OCI-LY1 (cell line): ENCODE measurements around the gene CACNA1D.

Source experiments
- H2AFZ ChIP-seq: fragments of 200-600 bp; sonication (generic), shearing (Covaris generic); 2 replicates; pipeline ENCODE4 v1.6.0; 2014; ENCODE audit warnings: antibody characterized with exemption, mild to moderate bottlenecking, low read length
- H3F3A ChIP-seq: fragments of 200-600 bp; sonication (generic), shearing (Covaris generic); 2 replicates; pipeline ENCODE4 v1.6.0; 2014; ENCODE audit warnings: mild to moderate bottlenecking, antibody characterized with exemption, low read length, moderate library complexity; ENCODE audit not compliant: insufficient read depth
- H3K27ac ChIP-seq: fragments of 200-600 bp; sonication (generic); 2 replicates; pipeline ENCODE4 v1.5.1; 2014; ENCODE audit warnings: low read length, mixed run types, mild to moderate bottlenecking, low read depth; ENCODE audit not compliant: poor library complexity, severe bottlenecking
- H3K27me3 ChIP-seq: fragments of 200-600 bp; sonication (generic); 2 replicates; pipeline ENCODE4 v1.6.0; 2014; ENCODE audit warnings: antibody characterized with exemption, mild to moderate bottlenecking, low read length, moderate library complexity; ENCODE audit not compliant: insufficient read depth
- H3K36me3 ChIP-seq: fragments of 200-600 bp; sonication (generic); 2 replicates; pipeline ENCODE4 v1.6.1; 2014; ENCODE audit warnings: mild to moderate bottlenecking, antibody characterized with exemption, low read length, moderate library complexity, mixed read lengths; ENCODE audit not compliant: insufficient read depth
- H3K4me1 ChIP-seq: fragments of 200-600 bp; sonication (generic); 2 replicates; pipeline ENCODE4 v1.5.1; 2014; ENCODE audit warnings: mild to moderate bottlenecking, low read length, moderate library complexity; ENCODE audit not compliant: insufficient read depth, severe bottlenecking
- H3K4me2 ChIP-seq: fragments of 200-600 bp; sonication (generic), shearing (Covaris generic); 2 replicates; pipeline ENCODE4 v1.6.1; 2014; ENCODE audit warnings: low read length
- H3K4me3 ChIP-seq: fragments of 200-600 bp; sonication (generic); 2 replicates; pipeline ENCODE4 v1.5.1; 2014; ENCODE audit warnings: low read length, low read depth, mild to moderate bottlenecking, mixed read lengths; ENCODE audit not compliant: poor library complexity, severe bottlenecking
- H3K79me2 ChIP-seq: fragments of 200-600 bp; shearing (Covaris generic); 2 replicates; pipeline ENCODE4 v1.6.1; 2016; ENCODE audit warnings: mixed run types, low read length, mixed read lengths; ENCODE audit not compliant: insufficient read depth
- H3K9ac ChIP-seq: fragments of 200-600 bp; sonication (generic), shearing (Covaris generic); 2 replicates; pipeline ENCODE4 v1.6.1; 2014; ENCODE audit warnings: mild to moderate bottlenecking, low read length, mixed read lengths
- H3K9me2 ChIP-seq: fragments of 200-600 bp; sonication (generic), shearing (Covaris generic); 2 replicates; pipeline ENCODE4 v1.6.1; 2014; ENCODE audit warnings: low read depth, mild to moderate bottlenecking, low read length, mixed read lengths
- H3K9me3 ChIP-seq: fragments of 200-600 bp; shearing (Covaris generic); 2 replicates; pipeline ENCODE4 v1.6.1; 2014; ENCODE audit warnings: low read length, mixed read lengths
- H4K20me1 ChIP-seq: fragments of 200-600 bp; sonication (generic), shearing (Covaris generic); 2 replicates; pipeline ENCODE4 v1.6.0; 2016; ENCODE audit warnings: mild to moderate bottlenecking, low read length; ENCODE audit not compliant: insufficient read depth
- EZH2 ChIP-seq: fragments of 200-600 bp; sonication (generic), shearing (Covaris generic); IDR thresholded peaks from 2 replicates; pipeline ENCODE4 v1.8.0; 2017; ENCODE audit warnings: borderline replicate concordance, mixed run types, mild to moderate bottlenecking, antibody characterized with exemption, low read length, moderate library complexity, mixed read lengths
- TF ChIP-seq, protein P1 (sequence below): fragments of 200-600 bp; sonication (generic), shearing (Covaris generic); IDR thresholded peaks from 2 replicates; pipeline ENCODE4 v1.5.1; 2017; ENCODE audit warnings: mild to moderate bottlenecking, antibody characterized with exemption, low read length, moderate library complexity, mixed read lengths

CACNA1D gene

GRCh38 chr3:53496984-53497383 lies 2.6 kb downstream of the CACNA1D start:
- Histone ChIP-seq H3K9me3 (no peaks in the 10 kb centered on the region), H3F3A (no peaks in the 10 kb centered on the region), H2AFZ (no peak overlapping the region), H4K20me1 (no peaks in the 10 kb centered on the region), H3K27me3 (no peaks in the 10 kb centered on the region; the same call in 1 of the 2 replicates), H3K27ac (no peak overlapping the region), H3K79me2 (no peaks in the 10 kb centered on the region), H3K9ac (no peak overlapping the region), H3K4me1 (peaks cover 4% of the 10 kb centered on the region), H3K9me2 (no peaks in the 10 kb centered on the region), H3K36me3 (no peaks in the 10 kb centered on the region), H3K4me3 (no peak overlapping the region), H3K4me2 (no peak overlapping the region)
- TF ChIP-seq EZH2, result no peak
- TF ChIP-seq, protein P1, sequence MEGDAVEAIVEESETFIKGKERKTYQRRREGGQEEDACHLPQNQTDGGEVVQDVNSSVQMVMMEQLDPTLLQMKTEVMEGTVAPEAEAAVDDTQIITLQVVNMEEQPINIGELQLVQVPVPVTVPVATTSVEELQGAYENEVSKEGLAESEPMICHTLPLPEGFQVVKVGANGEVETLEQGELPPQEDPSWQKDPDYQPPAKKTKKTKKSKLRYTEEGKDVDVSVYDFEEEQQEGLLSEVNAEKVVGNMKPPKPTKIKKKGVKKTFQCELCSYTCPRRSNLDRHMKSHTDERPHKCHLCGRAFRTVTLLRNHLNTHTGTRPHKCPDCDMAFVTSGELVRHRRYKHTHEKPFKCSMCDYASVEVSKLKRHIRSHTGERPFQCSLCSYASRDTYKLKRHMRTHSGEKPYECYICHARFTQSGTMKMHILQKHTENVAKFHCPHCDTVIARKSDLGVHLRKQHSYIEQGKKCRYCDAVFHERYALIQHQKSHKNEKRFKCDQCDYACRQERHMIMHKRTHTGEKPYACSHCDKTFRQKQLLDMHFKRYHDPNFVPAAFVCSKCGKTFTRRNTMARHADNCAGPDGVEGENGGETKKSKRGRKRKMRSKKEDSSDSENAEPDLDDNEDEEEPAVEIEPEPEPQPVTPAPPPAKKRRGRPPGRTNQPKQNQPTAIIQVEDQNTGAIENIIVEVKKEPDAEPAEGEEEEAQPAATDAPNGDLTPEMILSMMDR, result no peak

- H3K9me2 ChIP-seq, result no peaks in the 10 kb centered on the region
- no peaks in the 10 kb centered on the region for H3F3A ChIP-seq
- no peak overlapping the region for H3K27ac ChIP-seq
- no peak overlapping the region for H3K4me3 ChIP-seq
- H4K20me1 ChIP-seq, result no peaks in the 10 kb centered on the region
- peaks cover 1% of the 10 kb centered on the region for H3K4me1 ChIP-seq
- H3K27me3 ChIP-seq, result no peaks in the 10 kb centered on the region
- TF ChIP-seq, protein P1, result no peak
- TF ChIP-seq EZH2, result no peak
- H3K4me2 ChIP-seq, result no peak overlapping the region
- no peak overlapping the region for H2AFZ ChIP-seq
- H3K9ac ChIP-seq, result no peak overlapping the region
- no peaks in the 10 kb centered on the region for H3K9me3 ChIP-seq
- no peaks in the 10 kb centered on the region for H3K79me2 ChIP-seq
- no peaks in the 10 kb centered on the region for H3K36me3 ChIP-seq
Observed at GRCh38 chr3:53498806-53499641, 4.6 kb downstream of the CACNA1D start.

- no peaks in the 10 kb centered on the region for H3K27me3 ChIP-seq
- no peak overlapping the region for H3K9ac ChIP-seq
- H4K20me1 ChIP-seq, result no peaks in the 10 kb centered on the region
- H3K79me2 ChIP-seq, result no peaks in the 10 kb centered on the region
- TF ChIP-seq EZH2, result no peak
- TF ChIP-seq, protein P1, result no peak
- H3K4me1 ChIP-seq, result no peaks in the 10 kb centered on the region
- H3K4me2 ChIP-seq, result no peak overlapping the region
- H3K9me2 ChIP-seq, result no peaks in the 10 kb centered on the region
- no peak overlapping the region for H3K4me3 ChIP-seq
- H3K36me3 ChIP-seq, result no peaks in the 10 kb centered on the region
- H2AFZ ChIP-seq, result no peak overlapping the region
- no peaks in the 10 kb centered on the region for H3F3A ChIP-seq
- no peaks in the 10 kb centered on the region for H3K9me3 ChIP-seq
- no peak overlapping the region for H3K27ac ChIP-seq
Observed at GRCh38 chr3:53500165-53500777, 5.9 kb downstream of the CACNA1D start.
